NCI-H2196 (cell line): ENCODE data around the gene ZNF708.
"Not testable (repeated sequence)": the region's sequence is repeated elsewhere in the genome, so short reads cannot be mapped to it uniquely, and the experiment has no call there.

Source experiments
- DNase-seq: peaks from one replicate; lab custom pipeline; 2025; ENCODE audit not compliant: unreplicated experiment; lab: John Stamatoyannopoulos, UW

ZNF708 gene

GRCh38 chr19:21260164-21260847 lies 68.9 kb downstream of the ZNF708 start:
- DNase-seq = no peak

DNA sequence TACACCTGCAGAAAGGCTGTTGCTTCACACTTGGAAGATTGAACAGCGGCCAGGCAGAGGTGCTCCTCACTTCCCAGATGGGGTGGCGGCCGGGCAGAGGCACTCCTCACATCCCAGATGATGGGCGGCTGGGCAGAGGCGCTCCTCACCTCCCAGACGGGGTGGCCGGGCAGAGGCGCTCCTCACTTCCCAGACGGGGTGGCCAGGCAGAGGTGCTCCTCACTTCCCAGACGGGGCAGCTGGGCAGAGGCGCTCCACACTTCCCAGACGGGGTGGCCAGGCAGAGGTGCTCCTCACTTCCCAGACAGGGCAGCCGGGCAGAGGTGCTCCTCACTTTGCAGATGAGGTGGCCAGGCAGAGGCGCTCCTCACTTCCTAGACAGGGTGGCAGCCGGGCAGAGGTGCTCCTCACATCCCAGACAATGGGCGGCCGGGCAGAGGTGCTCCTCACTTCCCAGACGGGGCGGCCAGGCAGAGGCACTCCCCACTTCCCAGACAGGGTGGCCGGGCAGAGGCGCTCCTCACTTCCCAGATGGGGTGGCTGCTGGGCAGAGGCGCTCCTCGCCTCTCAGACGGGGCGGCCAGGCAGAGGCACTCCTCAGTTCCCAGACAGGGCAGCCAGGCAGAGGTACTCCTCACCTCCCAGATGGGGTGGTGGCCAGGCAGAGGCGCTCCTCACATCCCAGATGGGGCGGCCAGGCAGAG lies 69.6 kb downstream of the ZNF708 start:
- DNase-seq = not testable (repeated sequence)

DNA sequence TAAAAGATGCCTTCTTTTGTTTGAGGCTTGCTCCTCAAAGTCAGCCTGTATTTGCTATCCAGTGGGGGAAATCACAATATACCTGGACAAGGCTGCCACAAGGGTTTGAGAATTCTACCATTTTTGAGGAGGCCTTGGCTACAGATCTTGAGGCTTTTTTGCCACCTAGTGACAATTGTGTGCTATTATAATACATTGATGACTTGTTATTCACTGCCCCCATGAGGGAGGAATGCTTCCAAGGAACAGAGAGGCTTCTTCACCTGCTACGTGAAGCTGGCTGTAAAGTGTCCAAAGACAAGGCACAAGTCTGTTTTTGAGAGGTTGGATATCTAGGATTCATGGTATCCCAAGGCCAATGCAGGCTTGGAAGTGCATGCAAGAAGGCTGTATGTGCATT lies 72.5 kb downstream of the ZNF708 start:
- no peak for DNase-seq
